ENCODE data around the gene MED27. TPM values are rescaled to one million over a fixed set of nuclear protein-coding genes. Genes with fewer than 3 reads are reported as not detected.

The MED27 gene
- total and polyA plus RNA-seq, 2 of the 4 experiments (the other 2 are of a cell fraction), result 50.2 to 63.4 TPM

DNA sequence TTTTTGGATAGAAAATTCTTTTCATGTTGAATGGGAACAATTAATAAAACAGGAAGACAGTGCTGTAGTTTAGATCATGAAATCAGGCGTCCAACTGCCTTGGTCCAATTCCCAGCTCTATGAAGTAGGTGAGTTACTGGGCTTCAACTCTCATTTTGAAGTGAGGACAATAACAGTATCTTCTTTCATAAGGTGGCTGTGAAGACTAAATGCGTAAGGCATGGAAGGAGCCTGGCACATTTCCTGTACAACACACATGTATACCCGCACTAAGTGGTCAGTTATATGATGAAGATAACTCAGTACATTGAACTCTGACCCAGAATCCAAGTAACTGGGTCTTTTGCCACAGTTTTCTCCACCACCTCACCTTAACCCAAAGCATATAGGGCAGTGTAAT lies 120.6 kb downstream of the MED27 start:
- dilution Hi-C loops (cut with HindIII; ENCODE audit: low sequenced_read_pairs, unreplicated experiment), result no loop called here

More for the DNA sequence above, 120.6 kb downstream of the MED27 start:
- Histone ChIP-seq H2BK20ac (ENCODE audit: low read depth, low read length) (no peak overlapping the region), H3K56ac (ENCODE audit: extremely low read depth, insufficient read depth, low read length) (no peak overlapping the region), H3K9me3 (ENCODE audit: control insufficient read depth, insufficient read depth, low read length) (no peaks in the 10 kb centered on the region), H2AK5ac (ENCODE audit: low read depth, low read length) (no peak overlapping the region), H2AFZ (replicated peaks; ENCODE audit: low read length, poor library complexity) (no peak overlapping the region), H4K8ac (ENCODE audit: low read depth in 2 of 2, low read length in 2 of 2) (no peak overlapping the region), H2AK9ac (replicated peaks; ENCODE audit: low read depth, low read length, poor library complexity) (no peak overlapping the region), H3K18ac (ENCODE audit: low read depth, low read length) (no peak overlapping the region), H2BK15ac (ENCODE audit: low read depth, low read length) (no peak overlapping the region), H3K9me1 (ENCODE audit: insufficient read depth, low read length) (peaks cover 10% of the 10 kb centered on the region), H3K4me1 (ENCODE audit: control insufficient read depth, insufficient read depth, low read length) (peaks cover 2% of the 10 kb centered on the region; the same call in 1 of the 2 replicates), H3K4me3 (ENCODE audit: insufficient read depth, low read depth, low read length) (no peak overlapping the region), H3K36me3 (ENCODE audit: control insufficient read depth, insufficient read depth, low read length) (no peaks in the 10 kb centered on the region), H3K27ac (ENCODE audit: insufficient read depth, low read length) (no peak overlapping the region), H3K4me2 (ENCODE audit: low read depth, low read length) (no peak overlapping the region), H3K79me1 (ENCODE audit: low read depth in 1 of 2, low read length in 2 of 2) (peaks cover 3 to 20% of the 10 kb centered on the region in 2 experiments; a peak in 3 of 4 replicates), H2BK5ac (ENCODE audit: low read depth, low read length, poor library complexity, severe bottlenecking) (no peak overlapping the region), H4K91ac (ENCODE audit: insufficient read depth, low read depth, low read length) (no peak overlapping the region), H3K9ac (ENCODE audit: low read depth, low read length) (no peak overlapping the region), H4K5ac (ENCODE audit: low read depth, low read length) (no peak overlapping the region), H3K23ac (ENCODE audit: low read depth, low read length) (no peak overlapping the region), H3K4ac (ENCODE audit: low read depth, low read length) (no peak overlapping the region), H3K27me3 (ENCODE audit: control insufficient read depth, insufficient read depth, low read length) (no peaks in the 10 kb centered on the region), H4K20me1 (ENCODE audit: insufficient read depth, low read length) (peaks cover 11% of the 10 kb centered on the region; the same call in 1 of the 2 replicates), H3K14ac (replicated peaks; ENCODE audit: low read depth, low read length) (no peak overlapping the region), H2BK120ac (ENCODE audit: low read depth, low read length) (no peak overlapping the region)
- no TSS peak for BruUV-seq (replicated peaks)
- POLR2A ChIA-PET (ENCODE audit: unreplicated experiment), result no interaction called here
- CTCF ChIA-PET, result no interaction called here
- no CpG with 5 or more reads among the region's 3 CpGs for WGBS, 2 experiments (ENCODE audit: extremely low coverage in 2 of 2, insufficient read length in 1 of 2)
- TF ChIP-seq CHD1 (IDR thresholded peaks at IDR 0.05; ENCODE audit: low read depth, low read length) (no peak), NFE2L2 (IDR thresholded peaks at IDR 0.05; ENCODE audit: low read depth, low read length) (no peak), RCOR1 (IDR thresholded peaks at IDR 0.05; ENCODE audit: insufficient replicate concordance, low read length) (no peak), BHLHE40 (IDR thresholded peaks at IDR 0.05; ENCODE audit: low read depth, low read length) (no peak), FOS (IDR thresholded peaks at IDR 0.05; ENCODE audit: low read depth, low read length) (no peak), SMC3 (IDR thresholded peaks at IDR 0.05; ENCODE audit: low read depth, low read length) (no peak), POLR2A (IDR thresholded peaks at IDR 0.05; ENCODE audit: low read depth, low read length) (no peak), RAD21 (IDR thresholded peaks at IDR 0.05; ENCODE audit: low read length) (no peak), CEBPB (IDR thresholded peaks at IDR 0.05; ENCODE audit: low read depth, low read length) (no peak), RFX5 (IDR thresholded peaks at IDR 0.05; ENCODE audit: low read depth, low read length) (no peak)
- TF ChIP-seq, protein P1, sequence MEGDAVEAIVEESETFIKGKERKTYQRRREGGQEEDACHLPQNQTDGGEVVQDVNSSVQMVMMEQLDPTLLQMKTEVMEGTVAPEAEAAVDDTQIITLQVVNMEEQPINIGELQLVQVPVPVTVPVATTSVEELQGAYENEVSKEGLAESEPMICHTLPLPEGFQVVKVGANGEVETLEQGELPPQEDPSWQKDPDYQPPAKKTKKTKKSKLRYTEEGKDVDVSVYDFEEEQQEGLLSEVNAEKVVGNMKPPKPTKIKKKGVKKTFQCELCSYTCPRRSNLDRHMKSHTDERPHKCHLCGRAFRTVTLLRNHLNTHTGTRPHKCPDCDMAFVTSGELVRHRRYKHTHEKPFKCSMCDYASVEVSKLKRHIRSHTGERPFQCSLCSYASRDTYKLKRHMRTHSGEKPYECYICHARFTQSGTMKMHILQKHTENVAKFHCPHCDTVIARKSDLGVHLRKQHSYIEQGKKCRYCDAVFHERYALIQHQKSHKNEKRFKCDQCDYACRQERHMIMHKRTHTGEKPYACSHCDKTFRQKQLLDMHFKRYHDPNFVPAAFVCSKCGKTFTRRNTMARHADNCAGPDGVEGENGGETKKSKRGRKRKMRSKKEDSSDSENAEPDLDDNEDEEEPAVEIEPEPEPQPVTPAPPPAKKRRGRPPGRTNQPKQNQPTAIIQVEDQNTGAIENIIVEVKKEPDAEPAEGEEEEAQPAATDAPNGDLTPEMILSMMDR (conservative IDR thresholded peaks at IDR 0.05; ENCODE audit: low read depth, low read length), result no peak
- TF ChIP-seq, protein P2, sequence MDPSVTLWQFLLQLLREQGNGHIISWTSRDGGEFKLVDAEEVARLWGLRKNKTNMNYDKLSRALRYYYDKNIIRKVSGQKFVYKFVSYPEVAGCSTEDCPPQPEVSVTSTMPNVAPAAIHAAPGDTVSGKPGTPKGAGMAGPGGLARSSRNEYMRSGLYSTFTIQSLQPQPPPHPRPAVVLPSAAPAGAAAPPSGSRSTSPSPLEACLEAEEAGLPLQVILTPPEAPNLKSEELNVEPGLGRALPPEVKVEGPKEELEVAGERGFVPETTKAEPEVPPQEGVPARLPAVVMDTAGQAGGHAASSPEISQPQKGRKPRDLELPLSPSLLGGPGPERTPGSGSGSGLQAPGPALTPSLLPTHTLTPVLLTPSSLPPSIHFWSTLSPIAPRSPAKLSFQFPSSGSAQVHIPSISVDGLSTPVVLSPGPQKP (IDR thresholded peaks at IDR 0.05; ENCODE audit: borderline replicate concordance, low read depth, low read length), result no peak
- TF ChIP-seq, protein P3, sequence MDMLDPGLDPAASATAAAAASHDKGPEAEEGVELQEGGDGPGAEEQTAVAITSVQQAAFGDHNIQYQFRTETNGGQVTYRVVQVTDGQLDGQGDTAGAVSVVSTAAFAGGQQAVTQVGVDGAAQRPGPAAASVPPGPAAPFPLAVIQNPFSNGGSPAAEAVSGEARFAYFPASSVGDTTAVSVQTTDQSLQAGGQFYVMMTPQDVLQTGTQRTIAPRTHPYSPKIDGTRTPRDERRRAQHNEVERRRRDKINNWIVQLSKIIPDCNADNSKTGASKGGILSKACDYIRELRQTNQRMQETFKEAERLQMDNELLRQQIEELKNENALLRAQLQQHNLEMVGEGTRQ (IDR thresholded peaks at IDR 0.05; ENCODE audit: low read depth, low read length), result no peak
- ATAC-seq (ENCODE audit: low read depth) (no peak), DNase-seq (no peak)
- intact Hi-C loops (cut with micrococcal nuclease), result no loop called here
- in situ Hi-C loops (cut with MboI; ENCODE audit: low sequenced_read_pairs), result no loop called here
